Neural crest cell (in vitro differentiated cells): ENCODE data around the gene CLDN5. TPM values are rescaled to one million over a fixed set of nuclear protein-coding genes. Genes with fewer than 3 reads are reported as not detected.

Source experiments
- DNase-seq: peaks from one replicate; pipeline ENCODE4 v3.0.0; 2021; ENCODE audit warnings: low read depth, mixed read lengths, low spot score
- H3K27ac Mint-ChIP-seq: one replicate; pipeline ENCODE4 v1.8.0; 2021; ENCODE audit warnings: mild to moderate bottlenecking, mixed read lengths; ENCODE audit not compliant: unreplicated experiment
- H3K27me3 Mint-ChIP-seq: 2 replicates; pipeline ENCODE4 v1.8.0; 2021; ENCODE audit warnings: low read depth, mild to moderate bottlenecking, mixed read lengths
- H3K36me3 Mint-ChIP-seq: 2 replicates; pipeline ENCODE4 v1.8.0; 2021; ENCODE audit warnings: low read depth, mild to moderate bottlenecking, mixed read lengths
- H3K4me1 Mint-ChIP-seq: 2 replicates; pipeline ENCODE4 v1.8.0; 2021; ENCODE audit warnings: mixed read lengths
- H3K4me3 Mint-ChIP-seq: one replicate; pipeline ENCODE4 v1.8.0; 2021; ENCODE audit warnings: mild to moderate bottlenecking, mixed read lengths
- H3K9me3 Mint-ChIP-seq: 2 replicates; pipeline ENCODE4 v1.8.0; 2021; ENCODE audit warnings: mixed read lengths
- long read RNA-seq: library from polyadenylated mRNA; unstranded; transcript quantifications from one replicate; pipeline ENCODE4 v2.0.0, GENCODE V29; 2020
- total RNA-seq: library from RNA; stranded (reverse); gene quantifications from 2 replicates; pipeline ENCODE4 v1.2.1, GENCODE V29; 2021
- TF ChIP-seq, protein P1 (sequence below): fragments of 200-600 bp; sonication (generic); conservative IDR thresholded peaks from 2 replicates; pipeline ENCODE4 v1.5.0; 2021; ENCODE audit warnings: antibody characterized with exemption, mild to moderate bottlenecking

CLDN5 gene, protein sequence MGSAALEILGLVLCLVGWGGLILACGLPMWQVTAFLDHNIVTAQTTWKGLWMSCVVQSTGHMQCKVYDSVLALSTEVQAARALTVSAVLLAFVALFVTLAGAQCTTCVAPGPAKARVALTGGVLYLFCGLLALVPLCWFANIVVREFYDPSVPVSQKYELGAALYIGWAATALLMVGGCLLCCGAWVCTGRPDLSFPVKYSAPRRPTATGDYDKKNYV
- 1.0 and 1.3 TPM in 2 replicates for total RNA-seq
- long read RNA-seq, result 0 reads

DNA sequence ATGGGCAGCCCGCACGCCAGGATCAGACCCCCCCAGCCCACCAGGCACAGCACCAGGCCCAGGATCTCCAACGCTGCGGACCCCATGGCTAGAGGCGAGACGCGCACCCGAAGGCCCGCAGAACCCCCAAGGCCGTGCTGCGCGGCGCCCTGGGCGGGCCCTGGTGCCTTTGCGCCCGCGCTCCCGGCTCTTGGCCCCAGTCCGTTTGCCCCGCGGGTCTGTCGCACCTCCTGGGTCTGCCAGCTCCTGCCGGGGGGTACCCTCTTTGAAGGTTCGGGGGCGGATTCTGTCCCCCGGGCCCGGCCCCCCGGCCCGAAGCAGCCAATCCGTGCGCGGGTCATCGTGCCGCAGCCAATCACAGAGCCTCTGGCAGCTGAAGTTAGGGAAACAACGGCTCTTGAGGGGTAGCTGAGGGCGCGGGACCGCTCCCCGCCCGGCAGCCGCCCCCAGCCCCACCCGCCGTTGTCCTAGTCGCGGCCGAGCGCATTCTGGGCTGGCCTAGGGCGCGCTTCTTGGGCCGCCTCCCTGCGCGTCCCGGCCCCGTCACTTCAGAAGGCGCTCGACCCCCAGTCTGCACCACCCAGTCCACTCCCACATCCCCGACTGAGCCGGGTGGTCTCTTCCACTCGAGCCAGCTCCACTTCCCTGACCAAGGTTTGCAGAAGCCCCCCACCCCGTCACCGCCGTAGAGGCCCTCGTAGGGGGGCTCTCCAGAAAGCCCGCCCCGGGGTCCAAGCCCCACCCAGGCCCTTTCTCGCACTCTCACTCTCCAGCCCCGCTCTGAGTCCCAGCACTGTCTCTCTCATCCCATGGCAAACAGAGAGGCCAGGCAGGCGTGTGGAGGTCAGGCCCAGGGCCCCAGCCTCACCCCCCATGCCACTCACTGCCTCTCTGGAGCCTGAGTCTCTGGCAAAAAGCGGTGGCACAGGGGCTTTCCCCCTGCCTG lies at the start of gene CLDN5:
Gene CLDN5, minus strand, starts transcription at position 241 of the 946 bp plus-strand sequence. Its CDS starts 155 bp downstream, at position 86.
- DNase-seq, result no peak
- Mint-ChIP-seq H3K27me3 (peaks cover 52% of the 10 kb centered on the region), H3K4me3 (peak within 1 kb of the TSS; percentile 83), H3K4me1 (peaks cover 18% of the 10 kb centered on the region), H3K36me3 (no peaks in the 10 kb centered on the region), H3K27ac (no peak within 1 kb of the TSS), H3K9me3 (no peaks in the 10 kb centered on the region)
- TF ChIP-seq, protein P1, sequence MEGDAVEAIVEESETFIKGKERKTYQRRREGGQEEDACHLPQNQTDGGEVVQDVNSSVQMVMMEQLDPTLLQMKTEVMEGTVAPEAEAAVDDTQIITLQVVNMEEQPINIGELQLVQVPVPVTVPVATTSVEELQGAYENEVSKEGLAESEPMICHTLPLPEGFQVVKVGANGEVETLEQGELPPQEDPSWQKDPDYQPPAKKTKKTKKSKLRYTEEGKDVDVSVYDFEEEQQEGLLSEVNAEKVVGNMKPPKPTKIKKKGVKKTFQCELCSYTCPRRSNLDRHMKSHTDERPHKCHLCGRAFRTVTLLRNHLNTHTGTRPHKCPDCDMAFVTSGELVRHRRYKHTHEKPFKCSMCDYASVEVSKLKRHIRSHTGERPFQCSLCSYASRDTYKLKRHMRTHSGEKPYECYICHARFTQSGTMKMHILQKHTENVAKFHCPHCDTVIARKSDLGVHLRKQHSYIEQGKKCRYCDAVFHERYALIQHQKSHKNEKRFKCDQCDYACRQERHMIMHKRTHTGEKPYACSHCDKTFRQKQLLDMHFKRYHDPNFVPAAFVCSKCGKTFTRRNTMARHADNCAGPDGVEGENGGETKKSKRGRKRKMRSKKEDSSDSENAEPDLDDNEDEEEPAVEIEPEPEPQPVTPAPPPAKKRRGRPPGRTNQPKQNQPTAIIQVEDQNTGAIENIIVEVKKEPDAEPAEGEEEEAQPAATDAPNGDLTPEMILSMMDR, result no peak

DNA sequence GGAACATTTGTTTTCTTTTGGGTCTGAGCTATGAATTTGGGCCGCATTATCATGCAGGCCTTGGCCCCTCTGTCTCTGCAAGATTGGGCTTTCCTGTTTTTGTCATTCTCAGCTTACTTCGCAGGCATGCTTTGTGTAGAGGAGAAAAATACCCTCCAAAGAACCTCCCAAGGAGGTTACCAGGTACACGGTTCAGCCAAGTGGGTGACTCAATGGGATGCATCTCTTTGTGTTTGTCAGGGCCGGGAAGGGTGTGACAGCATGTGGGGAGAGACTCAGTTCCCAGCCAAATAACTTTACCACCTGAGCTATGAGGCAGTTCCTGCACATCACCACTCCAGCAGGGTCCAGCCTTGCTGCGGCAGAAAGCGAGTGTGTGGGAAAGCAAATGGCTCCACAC lies 47.8 kb upstream of the CLDN5 start:
- Mint-ChIP-seq H3K27ac (no peak overlapping the region), H3K9me3 (peaks cover 2% of the 10 kb centered on the region), H3K4me1 (peaks cover 4% of the 10 kb centered on the region), H3K4me3 (no peak overlapping the region), H3K27me3 (no peaks in the 10 kb centered on the region), H3K36me3 (no peaks in the 10 kb centered on the region)
- TF ChIP-seq, protein P1, result no peak
- DNase-seq, result no peak

DNA sequence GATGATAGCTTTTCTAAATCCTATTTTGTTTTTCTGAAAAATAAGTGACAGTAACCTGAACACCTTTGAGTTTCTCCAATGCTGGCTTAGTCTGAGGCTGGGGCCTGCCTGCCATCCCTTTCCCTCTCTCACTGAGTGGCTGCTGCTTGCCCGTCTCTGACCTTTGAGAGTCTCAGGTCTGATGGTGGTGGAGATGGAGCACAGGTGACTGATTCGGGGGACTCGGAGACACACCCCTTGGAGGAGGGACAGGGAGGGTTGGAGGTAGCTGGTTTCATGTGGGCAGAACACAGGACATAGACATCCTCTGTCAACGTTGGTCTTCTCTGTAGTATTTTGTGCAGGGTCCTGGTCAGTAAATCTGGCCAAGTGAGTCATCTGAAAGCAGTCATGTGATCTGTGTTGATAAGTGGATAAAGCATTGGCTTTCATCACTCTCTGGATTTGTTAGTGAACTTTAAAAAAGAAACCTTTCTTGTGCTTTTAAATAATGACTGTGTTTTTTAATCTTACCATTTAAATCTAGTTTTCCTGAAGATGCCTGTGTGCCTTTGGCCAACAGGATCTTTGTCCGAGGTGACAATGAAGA lies 47.1 kb upstream of the CLDN5 start:
- DNase-seq, result no peak
- Mint-ChIP-seq H3K4me1 (no peaks in the 10 kb centered on the region), H3K4me3 (no peak overlapping the region), H3K27ac (no peak overlapping the region), H3K9me3 (peaks cover 2% of the 10 kb centered on the region), H3K27me3 (no peaks in the 10 kb centered on the region), H3K36me3 (no peaks in the 10 kb centered on the region)
- TF ChIP-seq, protein P1, result no peak

DNA sequence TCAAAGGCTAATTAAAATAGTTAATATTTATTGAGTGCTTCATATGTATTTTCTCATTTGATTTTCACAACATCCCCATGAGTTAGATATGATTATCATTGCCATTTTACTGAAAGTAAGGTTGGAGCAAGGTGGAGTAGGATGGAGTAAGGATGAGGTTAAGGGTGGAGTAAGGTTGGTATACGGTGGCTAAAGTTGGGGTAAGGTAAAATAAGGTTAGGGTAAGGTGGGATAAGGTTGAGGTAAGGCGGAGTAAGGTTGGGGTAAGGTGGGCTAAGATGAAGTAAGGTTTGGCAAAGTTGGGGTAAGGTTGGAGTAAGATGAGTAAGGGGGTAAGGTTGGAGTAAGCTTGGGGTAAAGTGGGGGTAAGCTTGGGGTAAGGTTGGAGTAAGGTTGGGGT lies 45.8 kb upstream of the CLDN5 start:
- Mint-ChIP-seq H3K36me3 (no peaks in the 10 kb centered on the region), H3K27me3 (no peaks in the 10 kb centered on the region), H3K4me1 (no peaks in the 10 kb centered on the region), H3K9me3 (peaks cover 2% of the 10 kb centered on the region), H3K27ac (no peak overlapping the region), H3K4me3 (no peak overlapping the region)
- TF ChIP-seq, protein P1, result no peak
- DNase-seq, result no peak

DNA sequence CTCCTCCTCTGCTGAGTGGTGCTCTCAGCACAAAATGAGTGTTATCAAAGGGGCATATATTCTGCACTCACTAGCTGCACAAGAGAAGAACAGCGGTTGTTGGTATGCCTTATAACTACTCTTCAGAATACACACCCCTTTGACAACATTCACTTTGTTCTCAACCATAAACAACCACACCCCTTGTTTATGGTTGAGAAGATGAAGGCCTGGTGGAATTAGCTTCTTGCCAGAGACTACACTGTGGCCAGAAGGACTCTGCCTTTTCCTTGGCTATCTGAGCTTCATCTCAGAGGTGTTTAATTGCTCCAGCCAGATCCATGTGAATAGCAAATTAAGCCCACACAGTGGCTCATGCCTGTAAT lies 45.0 kb upstream of the CLDN5 start:
- Mint-ChIP-seq H3K4me3 (no peak overlapping the region), H3K27ac (no peak overlapping the region), H3K9me3 (peaks cover 2% of the 10 kb centered on the region), H3K36me3 (no peaks in the 10 kb centered on the region), H3K4me1 (no peaks in the 10 kb centered on the region), H3K27me3 (no peaks in the 10 kb centered on the region)
- DNase-seq, result no peak
- TF ChIP-seq, protein P1, result no peak
